NOMO-1 (cell line): ENCODE results near the gene CENPU.
A peak's percentile ranks its signal among the peaks of the same experiment; 100 is the strongest.
"Not testable (repeated sequence)": the region's sequence is repeated elsewhere in the genome, so short reads cannot be mapped to it uniquely, and the experiment has no call there.

Experiments used
- DNase-seq, 2 experiments: peaks; one replicate each; lab custom pipeline; 2025; ENCODE audit not compliant: unreplicated experiment in 2 of 2; lab: John Stamatoyannopoulos, UW

CENPU gene

DNA sequence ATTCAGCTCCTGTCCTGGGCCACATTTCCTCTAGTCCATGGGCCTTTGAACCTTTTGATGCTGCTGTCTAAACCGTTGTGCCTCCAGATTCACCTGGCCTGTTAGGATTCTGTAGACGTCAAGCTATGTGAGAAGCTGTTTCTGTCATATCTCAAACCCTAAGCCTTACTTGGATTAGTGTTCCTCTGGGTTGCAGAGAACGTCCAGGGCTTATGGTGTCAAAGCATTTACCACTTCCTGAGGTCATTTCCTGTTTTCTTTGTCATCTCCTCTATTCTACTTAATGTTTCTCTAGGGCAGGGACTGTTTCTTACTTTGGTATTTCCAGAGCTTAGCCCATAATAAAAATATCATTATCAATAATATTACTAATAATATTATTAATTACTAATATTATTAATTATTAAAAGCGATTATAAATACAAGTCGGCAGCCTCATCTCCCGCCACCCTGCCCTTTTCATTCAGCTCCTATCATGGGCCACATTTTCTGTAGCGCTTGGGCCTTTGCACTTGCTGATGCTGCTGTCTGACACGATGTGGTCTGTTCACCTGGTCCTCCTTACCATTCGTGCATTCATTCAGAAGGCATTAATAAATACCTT lies 65.3 kb downstream of the CENPU start:
- DNase-seq = peak; percentile 50 to 69

DNA sequence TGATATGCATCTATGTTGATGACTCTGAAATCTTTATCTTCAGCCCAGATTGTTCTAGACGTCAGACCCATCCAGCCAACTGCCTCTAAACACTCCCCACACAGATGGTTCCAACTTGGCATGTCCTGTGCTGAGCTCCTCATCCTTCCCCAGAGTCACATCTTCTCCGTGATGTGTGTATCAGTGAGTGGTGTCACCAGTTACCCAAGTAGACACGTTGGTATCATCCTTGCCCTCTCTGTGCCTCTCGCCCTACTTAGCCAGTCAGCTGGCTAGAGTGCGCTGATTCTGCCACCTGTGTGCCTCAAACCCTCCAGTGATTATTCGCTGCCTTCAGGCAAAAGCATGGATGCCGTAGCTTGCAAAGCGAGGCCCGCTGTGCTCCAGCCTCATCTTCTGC lies 65.8 kb downstream of the CENPU start:
- DNase-seq = no peak

DNA sequence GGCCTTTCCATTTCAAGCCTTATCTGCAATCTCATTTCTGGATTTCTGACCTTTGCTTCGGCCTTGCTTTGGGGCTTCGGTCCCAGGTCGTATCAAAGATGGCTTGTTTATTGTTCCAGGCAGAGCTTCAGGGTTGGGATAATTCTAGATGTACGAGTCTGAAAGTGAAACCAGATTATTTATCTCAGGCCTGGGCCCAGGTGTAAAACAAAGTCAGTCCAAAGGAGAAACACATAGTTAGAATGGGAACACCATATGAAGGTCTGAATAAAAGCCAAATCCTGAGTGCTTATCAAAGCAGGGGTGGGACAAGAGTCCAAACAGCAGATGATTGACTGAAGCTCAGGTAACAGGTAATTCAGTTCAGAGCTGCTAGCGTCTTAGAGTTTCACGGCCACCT lies 67.2 kb downstream of the CENPU start:
- DNase-seq = no peak

DNA sequence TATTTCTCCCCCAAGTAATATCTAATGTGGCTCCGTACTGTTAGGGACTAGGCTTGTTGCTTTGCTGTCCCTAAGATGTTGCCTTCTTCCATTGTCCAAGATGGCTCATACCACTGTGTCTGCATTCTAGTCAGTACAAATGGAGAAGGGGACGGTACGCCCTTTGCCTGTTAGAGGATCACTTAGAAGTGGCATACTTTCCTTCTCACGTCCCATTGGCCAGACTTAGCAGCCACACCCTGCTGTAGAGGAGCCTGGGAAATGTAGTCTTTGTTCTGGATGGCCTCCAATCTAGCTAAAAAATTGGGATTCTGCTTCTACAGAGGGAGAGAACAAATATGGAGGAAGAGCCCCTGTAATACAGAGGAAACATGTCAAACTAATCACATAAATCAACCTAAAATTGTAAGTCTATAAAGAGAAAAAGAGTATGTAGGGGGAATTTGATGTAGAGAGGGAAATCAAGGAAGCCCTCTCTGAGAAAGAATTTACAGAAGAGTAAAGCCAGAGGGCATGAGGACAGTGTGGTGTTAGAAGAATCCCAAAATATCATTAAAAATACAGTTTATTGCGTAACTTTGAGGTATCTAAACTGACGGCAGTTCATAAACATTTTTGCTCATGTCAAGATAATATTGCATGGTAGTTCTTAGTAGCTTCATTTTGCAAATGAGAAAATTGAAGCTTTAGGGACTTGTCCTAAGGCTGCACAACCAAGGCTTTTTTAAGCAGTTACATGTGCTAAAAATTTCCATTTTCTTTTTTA lies 69.3 kb downstream of the CENPU start:
- DNase-seq = peak in 1 of 2 experiments; percentile 31

DNA sequence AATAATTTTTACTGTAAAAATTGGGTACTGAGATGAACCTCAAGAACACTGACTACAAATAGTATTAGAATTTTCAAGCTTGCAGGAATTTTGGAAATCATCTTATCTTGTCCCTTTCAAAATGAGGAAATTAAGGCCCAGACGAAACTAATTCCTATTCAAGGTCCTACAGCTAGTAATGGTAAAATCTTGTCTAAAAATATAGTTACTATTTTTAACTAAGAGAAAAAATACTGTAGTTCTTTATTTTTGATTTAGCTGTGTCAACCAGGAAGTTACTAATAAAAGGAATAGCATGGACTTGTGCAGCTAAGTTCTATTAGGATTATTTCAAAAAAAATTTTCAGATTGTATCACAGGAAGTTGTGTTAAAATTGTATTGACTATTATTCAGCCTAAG lies 71.7 kb downstream of the CENPU start:
- peak in 1 of 2 experiments; percentile 23 for DNase-seq

DNA sequence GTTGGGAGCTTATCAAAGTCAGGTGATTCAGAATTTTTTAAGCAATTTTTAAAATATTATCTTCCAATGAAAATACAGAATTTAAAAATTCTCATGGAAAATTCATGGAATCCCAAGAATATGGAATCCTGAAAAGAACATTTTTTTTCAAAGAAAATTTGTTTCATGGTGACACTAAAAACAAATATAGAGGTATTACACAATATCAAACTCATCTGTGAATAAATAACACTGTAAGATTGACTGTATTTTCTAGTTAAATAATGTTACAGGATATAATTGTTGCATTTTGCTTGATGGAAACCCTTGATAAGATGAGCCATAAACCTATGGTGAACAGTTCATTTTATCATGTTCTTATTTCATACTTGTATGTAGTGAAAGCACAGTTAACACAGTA lies 72.9 kb downstream of the CENPU start:
- DNase-seq = no peak

DNA sequence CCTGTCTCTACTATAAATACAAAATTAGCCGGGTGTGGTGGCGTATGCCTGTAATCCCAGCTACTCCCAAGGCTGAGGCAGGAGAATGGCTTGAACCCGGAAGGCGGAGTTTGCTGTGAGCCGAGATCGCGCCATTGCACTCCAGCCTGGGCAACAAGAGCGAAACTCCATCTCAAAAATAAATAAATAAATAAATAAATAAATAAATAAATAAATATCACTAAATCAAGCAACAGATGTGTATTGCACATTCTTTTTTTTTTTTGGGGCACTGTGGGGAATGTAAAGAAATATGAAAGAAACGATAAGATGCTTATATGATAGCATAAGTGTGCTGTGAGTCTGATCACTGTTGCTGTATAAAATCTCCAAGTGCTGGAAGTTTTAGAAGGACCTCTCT lies 76.1 kb downstream of the CENPU start:
- not testable (repeated sequence) for DNase-seq

DNA sequence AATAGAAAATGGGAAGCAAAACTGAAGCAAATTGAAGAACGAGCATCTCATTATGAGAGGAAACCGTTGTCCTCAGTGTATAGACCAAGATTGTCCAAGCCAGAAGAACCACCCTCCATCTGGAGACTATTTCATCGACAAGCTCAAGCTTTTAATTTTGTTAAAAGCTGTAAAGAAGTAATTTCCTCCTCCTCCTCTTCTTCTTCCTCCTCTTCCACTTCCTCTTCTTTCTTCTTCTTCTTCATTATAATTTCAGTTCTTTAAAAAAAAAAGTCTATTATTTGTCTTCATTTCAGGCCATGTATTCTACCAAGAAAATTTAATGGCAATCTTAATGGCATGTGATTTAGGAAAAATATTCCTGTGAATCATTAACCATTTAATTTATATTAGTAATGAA lies 76.8 kb downstream of the CENPU start:
- peak in 1 of 2 experiments; percentile 34 for DNase-seq

DNA sequence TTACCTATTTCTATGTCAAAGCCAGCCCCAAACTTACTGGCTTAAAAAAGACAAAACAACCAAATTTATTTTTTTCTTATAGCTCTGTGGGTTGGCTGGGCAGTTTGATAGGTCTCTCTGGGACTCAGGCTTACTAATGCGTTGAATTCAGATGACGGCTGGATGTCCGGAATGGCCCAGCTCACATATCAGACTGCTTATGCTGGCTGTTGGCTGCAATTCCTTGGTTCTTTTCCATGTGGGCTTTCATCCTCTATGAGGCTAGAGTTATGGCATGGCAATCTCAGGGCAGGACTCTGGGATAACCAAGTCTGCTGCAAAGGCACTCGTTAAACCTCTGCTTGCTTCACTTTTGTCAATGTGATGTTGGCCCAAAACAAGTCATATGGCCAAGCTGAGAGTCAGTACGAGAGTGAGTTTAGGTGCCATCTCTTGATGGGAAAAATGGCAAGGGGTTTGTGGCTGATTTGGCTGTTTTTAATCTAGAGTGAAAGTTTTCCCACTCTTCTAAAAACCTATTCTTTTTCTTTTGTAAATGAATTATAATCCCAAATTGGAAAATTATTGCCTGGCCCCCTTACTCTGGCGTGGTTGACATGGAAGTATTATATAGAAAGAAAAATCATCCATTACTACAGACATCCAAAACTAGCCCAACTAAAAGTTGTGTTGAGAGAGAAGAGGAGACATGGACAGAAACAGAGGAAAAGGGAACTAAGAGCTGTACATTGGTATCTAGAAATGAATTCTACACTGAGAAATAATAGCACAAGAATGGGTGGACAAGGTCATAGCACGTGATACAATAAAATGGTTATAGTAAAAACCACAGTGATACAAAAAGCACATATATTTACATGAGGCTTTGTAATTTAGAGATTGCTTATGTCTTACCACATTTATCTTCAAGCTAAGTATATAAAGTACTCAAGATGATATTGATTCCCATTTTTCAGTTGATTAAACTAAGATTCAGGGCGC lies 77.7 kb downstream of the CENPU start:
- no peak for DNase-seq

DNA sequence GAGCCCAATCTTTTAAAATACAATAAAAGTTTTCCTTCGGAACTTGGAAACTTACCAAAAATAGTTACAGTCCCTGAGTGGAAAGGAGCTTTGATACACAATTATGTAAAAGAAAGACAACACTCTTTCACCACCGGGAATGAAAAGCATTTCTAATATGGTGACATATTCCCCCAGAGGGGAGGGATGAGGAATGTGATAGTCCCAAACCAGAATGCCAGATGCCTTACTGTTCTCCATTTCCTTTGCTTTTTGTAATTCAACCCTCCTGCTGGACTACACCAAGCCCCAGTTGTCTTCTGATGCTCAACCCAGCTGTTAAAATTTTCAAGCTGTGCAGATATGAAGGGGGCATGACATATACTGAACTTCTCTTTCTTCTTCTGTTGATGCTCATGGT lies 80.2 kb downstream of the CENPU start:
- DNase-seq = no peak

DNA sequence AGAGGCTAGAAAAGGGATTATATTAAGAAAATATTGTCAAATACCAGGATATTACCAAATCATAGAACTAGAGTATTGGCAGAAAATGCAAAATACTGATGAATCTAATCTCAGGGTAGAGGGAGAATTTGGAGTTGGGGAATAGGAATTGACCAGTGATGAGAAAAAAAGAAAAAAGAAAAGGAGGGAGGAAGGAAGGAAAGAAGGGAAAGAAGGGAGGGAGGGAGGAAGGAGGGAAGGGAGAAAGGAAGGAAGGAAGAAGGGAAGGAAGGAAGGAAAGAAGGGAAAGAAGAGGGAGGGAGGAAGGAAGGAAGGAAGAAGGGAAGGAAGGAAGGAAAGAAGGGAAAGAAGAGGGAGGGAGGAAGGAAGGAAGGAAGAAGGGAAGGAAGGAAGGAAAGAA lies 81.2 kb downstream of the CENPU start:
- DNase-seq = not testable (repeated sequence)

DNA sequence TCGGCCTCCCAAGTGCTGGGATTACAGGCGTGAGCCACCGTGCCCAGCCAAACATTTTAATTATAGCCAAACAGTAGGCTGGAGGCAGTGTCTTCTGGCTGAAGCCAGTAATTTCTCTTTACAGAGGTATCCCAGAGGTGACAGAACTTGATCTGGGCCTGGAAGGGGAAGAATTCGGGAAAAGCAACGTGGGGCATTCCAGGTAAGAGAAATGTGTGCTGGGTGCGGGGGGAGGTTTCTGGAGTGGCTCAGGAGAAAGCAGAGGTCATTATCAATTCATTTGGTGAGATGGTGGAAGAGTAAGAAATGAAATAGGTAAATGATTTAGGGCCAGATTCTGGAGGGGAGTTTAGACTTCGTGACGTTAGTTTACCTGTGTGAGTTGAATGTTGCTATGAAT lies 82.0 kb downstream of the CENPU start:
- DNase-seq = no peak

DNA sequence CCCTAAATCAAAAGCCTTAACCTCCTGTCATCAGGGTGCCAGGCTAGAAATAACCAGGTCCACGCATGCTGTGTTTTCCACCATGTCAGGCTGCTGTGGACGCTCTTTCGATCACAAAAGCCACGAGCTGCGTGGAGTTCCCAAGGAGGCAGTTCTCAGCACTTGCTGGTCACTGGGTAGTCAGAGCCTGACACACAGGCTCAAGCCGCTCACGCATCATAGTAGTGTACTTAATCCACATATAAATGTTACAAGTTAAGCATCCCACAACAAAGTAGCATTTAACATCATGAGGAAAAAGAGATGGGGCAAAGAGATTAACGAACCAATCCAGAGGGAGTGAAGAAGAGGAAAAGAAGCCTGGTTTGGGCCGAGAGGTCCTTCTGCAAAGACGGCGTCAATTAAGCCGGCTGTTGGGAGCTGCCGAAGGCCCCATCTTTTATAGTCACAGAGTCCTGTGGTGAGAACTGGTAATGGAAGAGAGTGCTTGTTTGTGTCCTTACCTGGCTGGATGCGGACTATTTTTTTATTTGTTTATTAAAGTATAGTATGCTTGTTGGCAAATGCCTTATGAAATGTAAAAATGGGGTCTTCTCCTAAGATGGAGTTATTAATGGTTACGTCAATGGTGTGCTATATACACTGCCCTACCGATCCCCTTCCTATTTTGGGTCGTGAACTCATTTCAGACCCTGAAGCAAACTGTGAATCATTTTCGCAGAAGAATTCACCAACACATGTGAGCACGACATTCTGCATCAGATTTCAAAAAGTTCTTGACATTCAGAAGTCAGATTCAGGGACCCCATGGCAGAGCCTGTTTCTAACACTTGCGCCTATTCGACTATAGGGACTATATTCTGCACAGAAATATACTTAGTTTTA lies 83.7 kb downstream of the CENPU start:
- peak in 1 of 2 experiments; percentile 26 for DNase-seq

DNA sequence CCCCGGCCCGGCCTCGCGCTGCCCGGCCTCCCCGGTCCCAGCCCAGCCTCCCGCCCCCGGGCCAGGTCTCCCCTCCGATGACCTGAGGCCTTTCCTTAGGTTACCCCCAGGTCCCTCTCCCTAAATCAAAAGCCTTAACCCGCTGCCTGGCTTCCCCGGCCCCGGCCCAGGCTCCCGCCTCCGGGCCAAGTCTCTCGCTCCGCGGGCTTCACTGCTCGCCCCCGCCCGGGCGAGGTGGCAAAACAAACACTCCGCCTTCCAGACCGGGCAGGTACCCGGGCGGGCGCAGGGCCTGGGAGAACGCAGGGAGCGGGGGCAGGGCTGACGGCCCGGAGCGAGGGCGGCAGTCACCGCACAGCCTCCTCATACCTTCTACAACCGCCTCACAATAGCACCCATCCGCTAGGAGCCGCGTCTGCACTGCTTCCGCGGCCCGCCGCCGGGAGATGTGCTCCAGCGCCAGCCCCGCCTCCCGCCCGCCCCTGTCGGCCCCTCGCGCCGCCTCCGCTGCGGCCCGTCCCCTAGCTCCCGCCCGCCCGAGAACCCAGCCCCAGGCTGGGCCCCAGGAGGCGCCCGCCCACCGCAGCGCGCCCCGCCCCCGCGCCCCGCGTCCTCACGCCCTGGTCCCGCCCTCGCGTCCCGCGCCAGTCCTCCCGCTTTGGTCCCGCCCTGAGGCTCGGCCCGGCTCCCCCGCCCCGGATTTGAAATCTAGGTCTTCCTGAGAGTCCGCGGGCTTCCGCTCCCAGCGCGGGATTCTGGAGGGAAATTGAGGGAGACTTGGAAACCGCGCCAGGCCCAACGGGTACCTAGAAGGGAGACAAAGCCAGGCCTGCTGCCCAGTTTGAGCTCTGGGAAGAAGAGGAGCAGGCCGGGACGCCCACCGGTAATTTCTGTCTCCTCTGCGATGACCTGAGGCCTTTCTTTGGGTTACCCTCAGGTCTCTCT lies 84.6 kb downstream of the CENPU start, which contains the start of the genes CASP3 and PRIMPOL:
Gene CASP3, minus strand, starts transcription at position 422 of the 945 bp plus-strand sequence. CDS start 10,994 bp downstream, outside the sequence.
Gene PRIMPOL, plus strand, starts transcription at position 713 of the 945 bp plus-strand sequence. CDS start 7,403 bp downstream, outside the sequence.
- DNase-seq = peak; percentile 84 to 99

DNA sequence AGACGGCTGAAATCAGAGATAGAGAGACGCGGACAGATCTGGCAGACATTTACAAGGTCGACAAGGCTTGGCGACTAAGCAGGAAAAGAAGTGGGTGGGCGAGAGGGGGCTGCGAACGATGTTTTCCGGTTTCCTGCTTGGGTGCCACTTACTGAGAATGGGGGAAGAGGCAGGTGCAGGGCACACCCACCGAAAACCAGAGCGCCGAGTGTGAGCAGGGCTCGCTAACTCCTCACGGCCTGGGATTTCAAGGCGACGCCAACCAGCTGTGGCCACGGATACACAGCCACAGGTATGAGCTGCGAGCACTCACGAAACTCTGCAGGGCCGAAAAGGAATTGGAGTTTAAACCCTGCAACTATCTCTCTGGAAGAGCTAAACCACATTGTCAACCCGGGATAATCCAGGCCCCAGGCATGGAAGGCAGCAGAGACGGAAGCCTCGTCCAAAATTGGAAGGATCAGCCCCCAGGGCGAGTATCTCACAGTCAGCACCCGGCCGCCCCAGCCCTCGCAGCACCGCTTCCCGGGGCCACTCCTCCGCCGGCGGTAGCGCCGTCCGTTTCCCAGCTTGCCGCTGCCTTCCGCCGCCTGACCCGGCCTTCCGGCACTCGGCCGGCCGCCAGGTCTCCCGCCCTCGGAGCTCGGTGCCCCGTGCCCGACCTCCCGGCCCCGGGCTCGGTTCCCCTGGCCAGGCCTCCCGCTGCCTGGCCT lies 85.4 kb downstream of the CENPU start:
- peak; percentile 11 to 22 for DNase-seq

DNA sequence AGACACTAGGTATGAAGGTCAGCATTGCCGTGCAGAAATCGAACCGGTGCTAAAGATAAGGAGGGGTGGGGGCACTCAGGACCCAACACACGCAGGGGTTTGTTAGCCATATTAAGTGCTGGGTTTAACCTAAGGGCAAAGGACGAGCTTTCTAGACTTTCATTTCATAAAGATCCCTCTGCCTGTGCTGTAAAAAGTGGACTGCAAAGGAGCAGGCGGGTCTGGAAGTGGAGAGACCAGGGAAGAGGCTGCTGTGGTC lies 85.9 kb downstream of the CENPU start:
- DNase-seq = no peak

DNA sequence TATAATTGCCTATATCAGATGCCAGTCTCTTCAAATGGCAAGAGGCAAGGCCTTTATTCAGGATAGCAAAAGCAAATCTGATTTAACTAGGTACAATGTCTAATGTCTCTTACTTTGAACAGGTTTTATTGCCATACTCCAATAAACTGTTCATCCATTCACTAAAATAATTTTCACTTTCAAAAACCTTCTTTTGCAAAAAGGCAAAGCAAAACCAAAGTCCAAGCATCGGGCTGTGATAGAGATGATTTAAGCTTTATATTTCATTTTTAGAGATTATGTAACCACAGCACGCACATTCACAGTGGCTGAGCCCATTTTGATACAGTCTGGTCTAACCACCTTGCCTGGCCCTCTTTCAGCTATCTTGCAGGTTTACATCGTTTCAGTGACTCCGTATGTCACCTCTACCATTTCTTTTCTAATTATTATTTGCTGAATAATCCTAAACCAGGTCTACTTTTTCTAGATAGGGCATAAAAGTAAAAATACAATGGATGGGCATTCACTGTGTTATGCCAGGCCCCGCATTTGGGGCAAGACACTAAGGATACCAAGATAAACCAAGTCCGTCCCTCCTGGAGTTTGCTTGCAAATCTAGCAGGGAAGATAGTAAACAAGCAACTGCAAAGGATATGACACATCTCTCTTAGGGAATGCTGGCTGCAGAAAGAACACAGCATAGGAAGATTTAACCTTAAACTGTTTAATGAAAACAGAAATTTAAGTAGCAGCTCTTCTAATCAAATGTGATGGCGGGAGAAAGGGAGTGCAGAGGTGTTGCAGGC lies 86.4 kb downstream of the CENPU start:
- no peak for DNase-seq
